ENCODE measurements around the gene SDK2.
A peak's percentile ranks its signal among the peaks of the same experiment; 100 is the strongest.

Gene SDK2

DNA sequence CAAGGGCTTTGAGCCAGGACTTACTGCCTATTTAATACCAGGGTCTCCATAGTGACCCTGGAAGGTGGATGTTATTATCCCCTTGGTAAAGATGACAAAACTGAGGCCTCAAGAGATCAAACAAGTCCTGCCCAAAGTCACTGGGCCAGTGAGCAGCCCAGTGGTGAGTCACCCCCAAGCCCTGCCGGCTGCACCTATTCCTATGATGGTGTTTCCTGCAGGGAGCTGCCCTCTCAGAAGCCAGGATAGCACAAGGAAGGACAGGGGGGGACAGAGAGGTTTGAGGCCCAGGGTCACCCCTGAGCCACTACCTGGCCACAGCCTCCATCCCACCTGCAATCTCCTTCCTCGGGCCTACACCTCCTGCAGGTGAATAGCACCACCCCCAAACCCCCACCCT, 90.9 kb downstream of the SDK2 start:
- POLR2A ChIA-PET: no interaction called here
- Histone ChIP-seq H3K27ac (ENCODE audit: extremely low read depth, low read depth, low read length) (no peak overlapping the region), H3K4me3 (ENCODE audit: low read depth, low read length) (no peak overlapping the region), H3K9me3 (ENCODE audit: control insufficient read depth, insufficient read depth, low read depth, low read length) (no peaks in the 10 kb centered on the region), H3K36me3 (ENCODE audit: control insufficient read depth in 2 of 2, insufficient read depth in 1 of 2, low read length in 2 of 2) (no peaks in the 10 kb centered on the region), H3K4me1 (ENCODE audit: control insufficient read depth, insufficient read depth, low read length) (peaks cover 4% of the 10 kb centered on the region; the same call in 1 of the 2 replicates)
- CTCF ChIA-PET: interaction anchor here (0.7 to 1.4 kb wide), 2 partner anchors 124 to 446 kb away, joined by 3 read pairs; no protein-coding TSS in a partner anchor
- no peak for TF ChIP-seq HOXD13 (CRISPR knock-in tag; IDR thresholded peaks at IDR 0.05; ENCODE audit: borderline replicate concordance)

DNA sequence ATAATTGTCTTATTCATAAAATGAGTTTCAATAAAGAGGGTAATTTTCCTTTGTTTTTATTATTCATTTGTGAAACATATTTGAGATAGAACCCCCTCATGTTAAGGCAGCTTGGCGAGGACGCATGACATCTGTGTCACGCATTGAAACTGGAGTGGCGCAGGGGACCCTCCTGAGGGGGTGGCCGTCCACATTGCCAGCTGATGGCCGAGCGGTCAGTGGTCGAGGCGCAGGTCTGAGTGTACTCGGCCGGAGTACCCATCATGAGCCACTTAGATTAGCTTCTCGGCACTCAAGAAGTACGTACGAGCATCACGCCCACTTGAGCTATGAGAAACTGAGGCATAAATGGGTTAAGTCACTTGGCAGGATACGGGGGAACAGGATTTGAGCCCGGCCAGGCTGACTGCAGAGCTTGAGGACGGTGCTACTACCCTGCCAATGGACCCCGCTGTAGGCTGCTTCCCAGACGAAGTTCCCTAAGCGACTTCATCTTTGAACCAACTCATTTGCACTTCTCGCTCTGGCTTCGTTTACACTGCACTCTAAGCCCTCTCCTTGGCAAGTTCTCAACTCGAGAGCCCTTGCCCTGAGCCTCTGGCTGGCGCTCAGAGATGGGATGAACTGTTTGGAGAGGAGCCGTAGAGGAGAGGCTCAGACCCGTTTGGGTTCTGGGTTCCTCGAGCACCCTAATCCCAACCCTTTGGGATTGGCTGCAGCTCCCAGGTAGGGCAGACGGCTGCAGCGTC, 91.8 kb downstream of the SDK2 start:
- Histone ChIP-seq H3K9me3 (ENCODE audit: control insufficient read depth, insufficient read depth, low read depth, low read length) (no peaks in the 10 kb centered on the region), H3K4me1 (ENCODE audit: control insufficient read depth, insufficient read depth, low read length) (peaks cover 4% of the 10 kb centered on the region; the same call in 1 of the 2 replicates), H3K4me3 (ENCODE audit: low read depth, low read length) (no peak overlapping the region), H3K36me3 (ENCODE audit: control insufficient read depth in 2 of 2, insufficient read depth in 1 of 2, low read length in 2 of 2) (no peaks in the 10 kb centered on the region), H3K27ac (ENCODE audit: extremely low read depth, low read depth, low read length) (no peak overlapping the region)
- ChIA-PET POLR2A (no interaction called here), CTCF (interaction anchor here (0.7 to 1.4 kb wide), 2 partner anchors 123 to 445 kb away, joined by 3 read pairs; no protein-coding TSS in a partner anchor)
- TF ChIP-seq ZNF521 (tag by site-specific recombination; IDR thresholded peaks at IDR 0.05): no peak
- no peak for TF ChIP-seq ZNF24 (tag by site-specific recombination; IDR thresholded peaks at IDR 0.05)

DNA sequence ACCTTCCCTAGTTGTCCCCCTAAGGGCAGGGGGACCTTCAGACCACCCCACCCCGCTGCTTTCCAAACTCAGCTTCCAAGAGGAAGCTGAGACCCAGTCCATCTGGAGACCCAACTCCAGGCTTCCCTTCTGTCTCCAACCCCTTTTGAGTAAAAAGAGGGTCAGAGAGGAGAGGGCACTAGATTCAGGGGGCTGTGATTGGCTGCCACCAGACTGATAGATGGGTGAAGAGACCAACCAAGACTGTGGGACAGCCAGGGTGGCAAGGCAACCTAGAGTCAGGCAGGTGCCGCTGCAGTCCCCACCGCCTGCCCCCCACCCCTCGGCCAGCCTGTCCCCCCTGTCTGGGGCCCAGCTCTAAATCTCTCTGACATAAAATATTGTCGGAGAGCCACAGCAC, 92.5 kb downstream of the SDK2 start:
- no peak overlapping the region for H3K27ac ChIP-seq (ENCODE audit: extremely low read depth, low read depth, low read length)
- no peak overlapping the region for H3K4me3 ChIP-seq (ENCODE audit: low read depth, low read length)
- H3K36me3 ChIP-seq (ENCODE audit: control insufficient read depth in 2 of 2, insufficient read depth in 1 of 2, low read length in 2 of 2): no peaks in the 10 kb centered on the region
- CTCF ChIA-PET: interaction anchor here (1.0 kb wide), 1 partner anchor 648 kb away, joined by 3 read pairs; no protein-coding TSS in a partner anchor
- 0 out of 2 replicates have a peak, but pooled peaks have one; percentile 19 for TF ChIP-seq ZNF341 (tag by site-specific recombination; IDR thresholded peaks at IDR 0.05; ENCODE audit: low read depth)
- TF ChIP-seq, protein P1, sequence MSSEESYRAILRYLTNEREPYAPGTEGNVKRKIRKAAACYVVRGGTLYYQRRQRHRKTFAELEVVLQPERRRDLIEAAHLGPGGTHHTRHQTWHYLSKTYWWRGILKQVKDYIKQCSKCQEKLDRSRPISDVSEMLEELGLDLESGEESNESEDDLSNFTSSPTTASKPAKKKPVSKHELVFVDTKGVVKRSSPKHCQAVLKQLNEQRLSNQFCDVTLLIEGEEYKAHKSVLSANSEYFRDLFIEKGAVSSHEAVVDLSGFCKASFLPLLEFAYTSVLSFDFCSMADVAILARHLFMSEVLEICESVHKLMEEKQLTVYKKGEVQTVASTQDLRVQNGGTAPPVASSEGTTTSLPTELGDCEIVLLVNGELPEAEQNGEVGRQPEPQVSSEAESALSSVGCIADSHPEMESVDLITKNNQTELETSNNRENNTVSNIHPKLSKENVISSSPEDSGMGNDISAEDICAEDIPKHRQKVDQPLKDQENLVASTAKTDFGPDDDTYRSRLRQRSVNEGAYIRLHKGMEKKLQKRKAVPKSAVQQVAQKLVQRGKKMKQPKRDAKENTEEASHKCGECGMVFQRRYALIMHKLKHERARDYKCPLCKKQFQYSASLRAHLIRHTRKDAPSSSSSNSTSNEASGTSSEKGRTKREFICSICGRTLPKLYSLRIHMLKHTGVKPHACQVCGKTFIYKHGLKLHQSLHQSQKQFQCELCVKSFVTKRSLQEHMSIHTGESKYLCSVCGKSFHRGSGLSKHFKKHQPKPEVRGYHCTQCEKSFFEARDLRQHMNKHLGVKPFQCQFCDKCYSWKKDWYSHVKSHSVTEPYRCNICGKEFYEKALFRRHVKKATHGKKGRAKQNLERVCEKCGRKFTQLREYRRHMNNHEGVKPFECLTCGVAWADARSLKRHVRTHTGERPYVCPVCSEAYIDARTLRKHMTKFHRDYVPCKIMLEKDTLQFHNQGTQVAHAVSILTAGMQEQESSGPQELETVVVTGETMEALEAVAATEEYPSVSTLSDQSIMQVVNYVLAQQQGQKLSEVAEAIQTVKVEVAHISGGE (tag by site-specific recombination; conservative IDR thresholded peaks at IDR 0.05; ENCODE audit: low read depth): no peak
- no peak for TF ChIP-seq ZNF350 (tag by site-specific recombination; IDR thresholded peaks at IDR 0.05)
- no peak for TF ChIP-seq ZFP69B (tag by site-specific recombination; IDR thresholded peaks at IDR 0.05)
- no peaks in the 10 kb centered on the region for H3K9me3 ChIP-seq (ENCODE audit: control insufficient read depth, insufficient read depth, low read depth, low read length)
- POLR2A ChIA-PET: interaction anchor here (0.6 kb wide), 1 partner anchor 136 kb away, joined by 4 read pairs; no protein-coding TSS in a partner anchor
- H3K4me1 ChIP-seq (ENCODE audit: control insufficient read depth, insufficient read depth, low read length): peaks cover 4% of the 10 kb centered on the region; the same call in 1 of the 2 replicates

DNA sequence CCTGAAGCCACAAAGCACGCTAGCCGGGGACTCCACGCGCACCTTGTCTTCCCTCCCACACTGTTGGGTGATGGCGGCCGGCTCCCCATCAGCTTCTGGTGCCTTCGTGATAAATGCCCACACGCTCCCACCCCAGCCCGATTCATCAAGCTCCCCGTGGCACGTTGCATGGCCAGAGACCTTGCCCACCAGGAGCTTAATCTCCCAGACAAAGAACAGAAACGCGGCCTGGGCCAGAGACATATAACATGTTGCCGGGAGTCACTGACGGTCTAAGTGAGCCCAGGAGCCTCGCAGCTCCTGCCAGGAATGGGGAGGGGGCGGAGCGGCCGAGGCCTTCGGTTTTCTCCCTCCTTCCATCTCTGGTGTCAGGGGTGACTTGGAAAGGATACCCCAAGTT, 93.1 kb downstream of the SDK2 start:
- peaks cover 4% of the 10 kb centered on the region; the same call in 1 of the 2 replicates for H3K4me1 ChIP-seq (ENCODE audit: control insufficient read depth, insufficient read depth, low read length)
- CTCF ChIA-PET: interaction anchor here (1.0 to 1.5 kb wide), 2 partner anchors 122 to 648 kb away, joined by 3 to 8 read pairs; no protein-coding TSS in a partner anchor
- POLR2A ChIA-PET: interaction anchor here (0.6 kb wide), 1 partner anchor 136 kb away, joined by 4 read pairs; no protein-coding TSS in a partner anchor
- TF ChIP-seq, protein P2, sequence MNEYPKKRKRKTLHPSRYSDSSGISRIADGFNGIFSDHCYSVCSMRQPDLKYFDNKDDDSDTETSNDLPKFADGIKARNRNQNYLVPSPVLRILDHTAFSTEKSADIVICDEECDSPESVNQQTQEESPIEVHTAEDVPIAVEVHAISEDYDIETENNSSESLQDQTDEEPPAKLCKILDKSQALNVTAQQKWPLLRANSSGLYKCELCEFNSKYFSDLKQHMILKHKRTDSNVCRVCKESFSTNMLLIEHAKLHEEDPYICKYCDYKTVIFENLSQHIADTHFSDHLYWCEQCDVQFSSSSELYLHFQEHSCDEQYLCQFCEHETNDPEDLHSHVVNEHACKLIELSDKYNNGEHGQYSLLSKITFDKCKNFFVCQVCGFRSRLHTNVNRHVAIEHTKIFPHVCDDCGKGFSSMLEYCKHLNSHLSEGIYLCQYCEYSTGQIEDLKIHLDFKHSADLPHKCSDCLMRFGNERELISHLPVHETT (tag by site-specific recombination; IDR thresholded peaks at IDR 0.05): no peak
- TF ChIP-seq, protein P1 (tag by site-specific recombination; conservative IDR thresholded peaks at IDR 0.05; ENCODE audit: low read depth): no peak
- TF ChIP-seq TRIM28 (IDR thresholded peaks at IDR 0.05; ENCODE audit: borderline replicate concordance, low read length) (no peak), ZNF2 (tag by site-specific recombination; IDR thresholded peaks at IDR 0.05) (no peak), ZSCAN16 (tag by site-specific recombination; IDR thresholded peaks at IDR 0.05) (no peak), SCRT1 (tag by site-specific recombination; IDR thresholded peaks at IDR 0.05; ENCODE audit: borderline replicate concordance) (no peak), ZNF843 (tag by site-specific recombination; IDR thresholded peaks at IDR 0.05) (no peak), ZNF354C (tag by site-specific recombination; IDR thresholded peaks at IDR 0.05; ENCODE audit: borderline replicate concordance, low read depth) (no peak), ZNF785 (tag by site-specific recombination; IDR thresholded peaks at IDR 0.05) (no peak), ZNF324 (tag by site-specific recombination; IDR thresholded peaks at IDR 0.05) (no peak)
- H3K27ac ChIP-seq (ENCODE audit: extremely low read depth, low read depth, low read length): no peak overlapping the region
- no peak overlapping the region for H3K4me3 ChIP-seq (ENCODE audit: low read depth, low read length)
- H3K36me3 ChIP-seq (ENCODE audit: control insufficient read depth in 2 of 2, insufficient read depth in 1 of 2, low read length in 2 of 2): no peaks in the 10 kb centered on the region
- H3K9me3 ChIP-seq (ENCODE audit: control insufficient read depth, insufficient read depth, low read depth, low read length): no peaks in the 10 kb centered on the region
